PC-9 (cell line): Measurements from ENCODE around the gene PIAS4. TPM values are rescaled to one million over a fixed set of nuclear protein-coding genes. Genes with fewer than 3 reads are reported as not detected.

Experiments used
- BruUV-seq: library from RNA; stranded (reverse); fragments of 400-500 nt; replicated peaks from 2 replicates; lab custom pipeline; 2021; lab: Mats Ljungman, UMichigan
- CTCF ChIA-PET: fragments of 300-600 bp; sonication (Branson Sonifier 250); formaldehyde crosslinking; loops from one replicate; lab custom pipeline; 2022; ENCODE audit warnings: antibody characterized with exemption; lab: Charles Lee
- POLR2A ChIA-PET: fragments of 300-600 bp; sonication (Branson Sonifier 250); formaldehyde crosslinking; loops from one replicate; lab custom pipeline; 2022; ENCODE audit warnings: antibody characterized with exemption; ENCODE audit not compliant: unreplicated experiment; lab: Charles Lee
- DNase-seq, 2 experiments: peaks; one replicate each; pipeline versions ENCODE4 v3.0.0 to v3.0.0-alpha.2; 2015 to 2022; ENCODE audit warnings: mixed read lengths in 1 of 2
- H2AFZ ChIP-seq: fragments of 200-600 bp; sonication (generic); 2 replicates; pipeline ENCODE4 v1.8.1; 2017; ENCODE audit warnings: antibody characterized with exemption
- H3F3A ChIP-seq: fragments of 200-600 bp; sonication (generic); 2 replicates; pipeline ENCODE4 v1.8.1; 2017; ENCODE audit warnings: antibody characterized with exemption, mild to moderate bottlenecking, low read depth; ENCODE audit not compliant: insufficient read depth
- H3K27ac ChIP-seq: fragments of 200-600 bp; sonication (generic); 2 replicates; pipeline ENCODE4 v1.6.1; 2016; ENCODE audit warnings: mixed run types
- H3K27me3 ChIP-seq: fragments of 200-600 bp; sonication (generic); 2 replicates; pipeline ENCODE4 v1.6.1; 2016; ENCODE audit warnings: low read depth, mixed run types; ENCODE audit not compliant: insufficient read depth
- H3K36me3 ChIP-seq: fragments of 200-600 bp; sonication (generic); 2 replicates; pipeline ENCODE4 v1.6.1; 2016; ENCODE audit warnings: low read depth, mixed run types
- H3K4me1 ChIP-seq: fragments of 200-600 bp; sonication (generic); replicated peaks from 2 replicates; pipeline ENCODE4 v1.6.1; 2016; ENCODE audit warnings: mixed run types; ENCODE audit not compliant: insufficient read depth
- H3K4me2 ChIP-seq: fragments of 200-600 bp; sonication (generic); 2 replicates; pipeline ENCODE4 v1.6.1; 2017; ENCODE audit warnings: mixed run types
- H3K4me3 ChIP-seq: fragments of 200-600 bp; sonication (generic); 2 replicates; pipeline ENCODE4 v1.6.1; 2016; ENCODE audit warnings: mixed run types
- H3K79me2 ChIP-seq: fragments of 200-600 bp; sonication (generic); 2 replicates; pipeline ENCODE4 v1.6.1; 2017; ENCODE audit warnings: low read depth, mixed run types
- H3K9me2 ChIP-seq: fragments of 200-600 bp; sonication (generic); 2 replicates; pipeline ENCODE4 v1.8.1; 2017; ENCODE audit warnings: mild to moderate bottlenecking; ENCODE audit not compliant: insufficient read depth
- H3K9me3 ChIP-seq: fragments of 200-600 bp; sonication (generic); 2 replicates; pipeline ENCODE4 v1.8.1; 2016; ENCODE audit warnings: low read depth; ENCODE audit not compliant: insufficient read depth
- H4K20me1 ChIP-seq: fragments of 200-600 bp; sonication (generic); 2 replicates; pipeline ENCODE4 v1.8.1; 2017; ENCODE audit not compliant: insufficient read depth
- CTCF ChIP-seq: fragments of 200-600 bp; sonication (generic); conservative IDR thresholded peaks from 2 replicates; pipeline ENCODE4 v1.6.1; 2017; ENCODE audit warnings: mixed run types, antibody characterized with exemption, mild to moderate bottlenecking, moderate library complexity
- EZH2 ChIP-seq: fragments of 200-600 bp; sonication (generic); IDR thresholded peaks from 2 replicates; pipeline ENCODE4 v1.8.0; 2017; ENCODE audit warnings: antibody characterized with exemption, low read depth
- intact Hi-C: fragments of 100-400 bp; cut with micrococcal nuclease; formaldehyde crosslinking; loops from one replicate; pipeline ENCODE4 v1.10.0; 2022; ENCODE audit not compliant: unreplicated experiment
- total RNA-seq: library from RNA; stranded (reverse); gene quantifications from 2 replicates; pipeline ENCODE4 v1.2.3, GENCODE V29; 2021

PIAS4 gene
- total RNA-seq, 1 experiment from 2014 or later = 26.5 TPM

GRCh38 chr19:3981373-3981735 lies 26.2 kb upstream of the PIAS4 start:
- peaks cover 77% of the 10 kb centered on the region for H3K79me2 ChIP-seq
- peaks cover 87% of the 10 kb centered on the region for H3F3A ChIP-seq
- intact Hi-C loops = no loop called here
- peaks cover 17% of the 10 kb centered on the region for H3K4me1 ChIP-seq
- ChIA-PET POLR2A (no interaction called here), CTCF (no interaction called here)
- H3K27me3 ChIP-seq = no peaks in the 10 kb centered on the region
- BruUV-seq = no TSS peak
- peaks cover 32% of the 10 kb centered on the region for H3K36me3 ChIP-seq
- no peak for DNase-seq
- TF ChIP-seq EZH2 (no peak), CTCF (no peak)
- no peaks in the 10 kb centered on the region for H3K9me2 ChIP-seq
- no peak overlapping the region for H3K4me2 ChIP-seq
- no peaks in the 10 kb centered on the region for H3K9me3 ChIP-seq
- H2AFZ ChIP-seq = no peak overlapping the region
- no peak overlapping the region for H3K4me3 ChIP-seq
- peaks cover 86% of the 10 kb centered on the region for H4K20me1 ChIP-seq
- H3K27ac ChIP-seq = no peak overlapping the region

- H3K9me3 ChIP-seq = no peaks in the 10 kb centered on the region
These were observed 25.5 kb upstream of the PIAS4 start for GRCh38 chr19:3981736-3982681.

More at GRCh38 chr19:3981736-3982681, 25.5 kb upstream of the PIAS4 start:
- no peaks in the 10 kb centered on the region for H3K27me3 ChIP-seq
- H3K4me1 ChIP-seq = peaks cover 20% of the 10 kb centered on the region
- peaks cover 32% of the 10 kb centered on the region for H3K36me3 ChIP-seq
- intact Hi-C loops = no loop called here
- DNase-seq = no peak
- POLR2A ChIA-PET = no interaction called here
- TF ChIP-seq CTCF (no peak), EZH2 (no peak)
- peaks cover 79% of the 10 kb centered on the region for H4K20me1 ChIP-seq
- no TSS peak for BruUV-seq
- H3K79me2 ChIP-seq = peaks cover 75% of the 10 kb centered on the region
- 0 out of 2 replicates have a peak overlapping the region, but pooled peaks have one; percentile 89 for H3K4me2 ChIP-seq
- no peaks in the 10 kb centered on the region for H3K9me2 ChIP-seq
- no peak overlapping the region for H3K27ac ChIP-seq
- H2AFZ ChIP-seq = no peak overlapping the region
- no peak overlapping the region for H3K4me3 ChIP-seq
- peaks cover 87% of the 10 kb centered on the region for H3F3A ChIP-seq
- CTCF ChIA-PET = no interaction called here
